NCI-H2107 treated with DMSO at 0.1 percent for 48 hours (cell line): ENCODE results near the gene FLNB.
A peak's percentile ranks its signal among the peaks of the same experiment; 100 is the strongest.

Experiments
- DNase-seq: peaks from one replicate; lab custom pipeline; 2025; ENCODE audit not compliant: unreplicated experiment; lab: John Stamatoyannopoulos, UW

The FLNB gene

GRCh38 chr3:58158442-58159153, 150.4 kb downstream of the FLNB start:
- no peak for DNase-seq

DNA sequence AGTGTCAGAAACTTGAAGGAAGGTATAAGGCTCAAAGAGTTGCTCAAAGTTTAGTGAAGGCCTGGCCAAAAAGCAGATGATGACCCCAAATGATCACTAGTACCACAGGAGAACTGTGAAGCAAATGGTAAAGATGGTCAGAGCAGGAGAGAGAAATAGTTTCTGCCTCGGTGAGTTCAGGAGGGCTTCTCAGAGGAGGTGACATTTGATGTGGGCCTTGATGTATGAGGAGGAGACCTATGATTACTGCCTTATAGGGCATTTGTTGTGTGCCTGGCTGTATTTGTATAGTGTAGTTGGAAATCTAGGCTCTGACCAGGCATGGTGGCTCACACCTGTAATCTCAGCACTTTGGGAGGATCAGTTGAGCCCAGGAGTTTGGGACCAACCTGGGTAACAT, 152.2 kb downstream of the FLNB start:
- DNase-seq: no peak

- no peak for DNase-seq
Measured at GRCh38 chr3:58161435-58162398, 153.5 kb downstream of the FLNB start.

DNA sequence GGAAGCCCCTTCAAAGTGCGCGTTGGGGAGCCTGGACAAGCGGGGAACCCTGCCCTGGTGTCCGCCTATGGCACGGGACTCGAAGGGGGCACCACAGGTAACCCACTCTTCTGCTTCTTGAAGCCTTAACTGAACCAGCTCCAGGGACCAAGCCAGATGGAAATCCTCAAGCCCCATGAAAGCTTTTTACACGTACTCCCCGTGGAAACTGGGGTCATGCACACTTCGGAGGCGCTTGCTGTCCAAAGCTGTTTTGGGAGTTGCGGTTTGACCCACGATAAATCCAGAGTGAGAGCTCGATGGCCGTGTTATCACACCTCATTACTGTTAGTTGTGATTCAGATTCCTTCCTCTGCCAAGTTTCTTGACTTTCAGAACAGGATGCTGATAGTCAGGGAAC, 155.0 kb downstream of the FLNB start:
- no peak for DNase-seq

GRCh38 chr3:58164199-58164879, 156.1 kb downstream of the FLNB start:
- DNase-seq: peak; percentile 35

GRCh38 chr3:58164906-58165821, 156.9 kb downstream of the FLNB start:
- DNase-seq: no peak

DNA sequence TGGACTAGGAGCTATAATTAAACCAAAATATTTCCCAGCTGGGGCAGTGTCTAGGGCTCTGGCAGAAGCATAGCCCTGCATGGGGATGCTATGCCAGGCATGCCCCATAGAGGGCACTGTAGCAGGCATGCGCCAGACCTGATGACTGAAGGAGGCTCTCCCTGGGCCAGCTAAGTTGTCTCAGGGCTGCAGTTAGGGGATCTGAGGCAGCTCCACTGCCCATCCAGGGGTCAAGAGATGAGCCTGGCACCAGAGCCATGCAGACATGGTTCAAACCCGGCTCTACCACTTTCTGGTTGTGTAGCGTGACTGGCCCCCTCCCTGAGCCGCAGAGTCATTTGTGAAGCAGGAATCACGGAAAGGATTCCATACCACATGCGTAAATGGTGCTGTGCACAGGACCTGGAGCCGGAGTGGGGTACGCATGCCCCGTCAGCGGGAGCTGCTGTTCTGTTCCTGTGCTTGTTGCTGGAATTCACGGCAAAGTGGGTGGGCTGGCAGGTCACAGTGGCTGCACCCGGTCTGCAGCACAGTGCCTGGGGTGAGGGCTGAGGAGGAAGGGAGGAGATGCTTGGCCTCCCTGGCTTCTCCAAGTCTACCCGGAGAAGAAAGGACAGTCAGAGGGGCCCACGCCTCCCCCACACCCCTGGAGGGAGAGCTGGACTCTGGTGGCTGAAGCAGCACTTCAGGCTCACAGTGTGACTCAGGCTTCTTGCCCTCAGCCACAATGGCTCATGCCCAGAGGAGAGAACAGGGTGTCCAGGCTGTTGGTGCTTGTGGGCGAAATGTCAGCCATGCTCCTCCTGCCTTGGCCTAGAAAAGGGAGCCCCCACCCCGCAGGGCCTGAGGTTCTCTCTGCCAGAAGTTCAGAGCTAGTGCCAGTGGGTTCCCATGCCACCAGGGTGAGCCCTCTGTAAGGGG, 159.5 kb downstream of the FLNB start:
- no peak for DNase-seq

DNA sequence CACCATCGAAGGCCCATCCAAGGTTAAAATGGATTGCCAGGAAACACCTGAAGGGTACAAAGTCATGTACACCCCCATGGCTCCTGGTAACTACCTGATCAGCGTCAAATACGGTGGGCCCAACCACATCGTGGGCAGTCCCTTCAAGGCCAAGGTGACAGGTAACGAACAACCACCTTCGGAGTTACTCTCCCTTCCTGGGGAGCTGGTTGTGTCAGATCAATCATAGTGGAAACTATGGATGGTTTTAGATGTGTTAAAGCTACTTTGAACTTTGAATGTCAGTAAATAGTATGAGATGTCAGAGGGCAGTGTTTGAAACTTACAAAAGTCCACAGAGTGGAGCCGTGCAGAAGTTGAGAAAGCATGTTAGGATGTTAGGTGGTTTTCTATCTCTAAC, 160.3 kb downstream of the FLNB start:
- DNase-seq: no peak

DNA sequence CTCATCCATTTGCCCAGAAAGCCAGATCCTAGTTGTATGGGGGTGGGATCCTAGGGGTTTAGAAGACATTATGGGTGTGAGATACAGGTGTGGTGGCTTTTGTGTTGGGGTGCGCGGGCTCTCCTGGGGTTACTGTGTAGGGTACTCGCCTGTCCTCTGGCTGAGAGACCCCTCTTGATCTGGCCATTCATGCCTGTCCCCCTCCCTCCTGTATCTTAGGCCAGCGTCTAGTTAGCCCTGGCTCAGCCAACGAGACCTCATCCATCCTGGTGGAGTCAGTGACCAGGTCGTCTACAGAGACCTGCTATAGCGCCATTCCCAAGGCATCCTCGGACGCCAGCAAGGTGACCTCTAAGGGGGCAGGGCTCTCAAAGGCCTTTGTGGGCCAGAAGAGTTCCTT, 161.1 kb downstream of the FLNB start:
- DNase-seq: no peak

DNA sequence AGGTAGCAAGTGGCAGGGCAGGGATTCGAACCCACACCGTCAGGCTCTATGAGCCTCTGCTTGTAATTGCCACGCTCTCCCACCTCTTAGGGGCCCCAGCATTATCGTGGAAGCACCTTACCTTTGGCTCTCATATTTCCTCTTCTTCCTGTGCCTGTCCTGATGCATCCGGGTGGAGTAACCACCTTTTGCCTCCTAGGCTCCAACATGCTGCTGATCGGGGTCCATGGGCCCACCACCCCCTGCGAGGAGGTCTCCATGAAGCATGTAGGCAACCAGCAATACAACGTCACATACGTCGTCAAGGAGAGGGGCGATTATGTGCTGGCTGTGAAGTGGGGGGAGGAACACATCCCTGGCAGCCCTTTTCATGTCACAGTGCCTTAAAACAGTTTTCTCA, 162.2 kb downstream of the FLNB start:
- no peak for DNase-seq

DNA sequence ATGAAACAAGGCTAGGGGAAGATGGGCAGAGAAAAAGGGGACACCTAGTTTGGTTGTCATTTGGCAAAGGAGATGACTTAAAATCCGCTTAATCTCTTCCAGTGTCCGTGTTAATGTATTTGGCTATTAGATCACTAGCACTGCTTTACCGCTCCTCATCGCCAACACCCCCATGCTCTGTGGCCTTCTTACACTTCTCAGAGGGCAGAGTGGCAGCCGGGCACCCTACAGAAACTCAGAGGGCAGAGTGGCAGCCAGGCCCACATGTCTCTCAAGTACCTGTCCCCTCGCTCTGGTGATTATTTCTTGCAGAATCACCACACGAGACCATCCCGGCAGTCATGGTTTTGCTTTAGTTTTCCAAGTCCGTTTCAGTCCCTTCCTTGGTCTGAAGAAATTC, 162.9 kb downstream of the FLNB start:
- DNase-seq: no peak

DNA sequence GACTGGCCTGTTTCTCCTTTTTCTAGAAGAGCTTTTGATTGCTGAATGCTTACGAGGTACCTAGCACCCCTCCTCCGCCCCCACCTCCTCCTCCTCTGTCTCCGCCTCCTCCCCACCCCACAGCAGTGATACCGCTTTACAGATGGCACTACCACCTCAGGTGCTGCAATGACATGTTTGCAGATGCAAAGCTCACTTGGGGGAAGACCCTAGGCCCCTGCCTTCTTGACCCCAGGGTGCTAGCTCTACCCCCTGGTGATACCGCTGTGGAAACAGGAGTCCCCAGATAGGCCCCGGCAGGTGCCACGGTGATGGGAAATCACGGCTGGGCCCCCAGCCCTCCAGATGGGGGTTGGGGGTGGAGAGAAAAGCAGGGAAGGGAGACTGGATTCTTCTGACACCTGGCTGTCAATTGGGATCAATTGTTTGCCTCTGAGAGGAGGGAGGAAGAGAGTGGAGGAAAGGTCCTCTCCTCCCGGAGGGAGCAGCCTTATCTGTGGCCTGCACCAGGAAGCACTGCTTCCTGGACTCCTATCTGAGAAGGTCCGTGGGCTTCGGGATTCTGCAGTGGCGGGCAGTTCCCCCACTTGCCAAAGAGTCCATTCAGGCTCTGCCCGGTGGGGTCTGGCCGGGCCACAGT, 164.9 kb downstream of the FLNB start:
- no peak for DNase-seq

DNA sequence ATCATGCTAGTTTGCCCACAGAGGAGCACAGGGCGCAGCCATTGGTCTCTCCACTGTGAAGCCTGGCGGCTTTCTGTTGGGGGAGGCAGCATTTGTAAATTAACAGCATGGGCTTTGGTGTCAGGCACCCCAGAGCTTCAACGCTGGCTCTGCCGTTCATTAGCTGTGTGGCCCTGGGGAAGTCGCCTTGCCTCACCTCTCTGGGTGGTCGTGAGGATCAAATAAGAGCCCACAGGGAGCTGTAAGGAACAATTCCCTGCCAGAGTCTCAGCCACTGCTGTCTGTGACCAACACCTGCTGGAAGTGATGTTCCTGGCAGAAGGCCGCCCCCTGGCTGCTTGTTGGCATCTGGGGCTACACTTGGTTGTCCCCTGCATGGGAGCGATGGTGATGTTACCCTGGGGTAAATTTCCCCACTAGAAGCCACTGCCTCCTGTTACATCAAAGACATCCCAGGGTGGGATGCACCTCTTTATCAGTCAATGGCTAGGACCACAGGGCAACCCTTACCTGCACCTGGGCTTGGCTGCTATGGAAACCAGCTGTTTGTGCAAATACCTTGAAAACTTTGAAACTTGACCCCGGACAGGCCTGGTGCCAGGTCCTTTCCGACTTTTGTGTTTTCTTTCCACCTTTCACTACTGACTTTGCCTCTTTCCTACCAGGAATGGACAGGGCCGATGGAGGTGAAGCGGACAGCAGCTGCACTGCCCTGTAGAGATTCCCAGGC, 165.6 kb downstream of the FLNB start:
- DNase-seq: peak; percentile 33

- DNase-seq: no peak
Measured at GRCh38 chr3:58175187-58175436, 166.9 kb downstream of the FLNB start.

- DNase-seq: no peak
Measured at GRCh38 chr3:58175437-58176184, 167.4 kb downstream of the FLNB start.

DNA sequence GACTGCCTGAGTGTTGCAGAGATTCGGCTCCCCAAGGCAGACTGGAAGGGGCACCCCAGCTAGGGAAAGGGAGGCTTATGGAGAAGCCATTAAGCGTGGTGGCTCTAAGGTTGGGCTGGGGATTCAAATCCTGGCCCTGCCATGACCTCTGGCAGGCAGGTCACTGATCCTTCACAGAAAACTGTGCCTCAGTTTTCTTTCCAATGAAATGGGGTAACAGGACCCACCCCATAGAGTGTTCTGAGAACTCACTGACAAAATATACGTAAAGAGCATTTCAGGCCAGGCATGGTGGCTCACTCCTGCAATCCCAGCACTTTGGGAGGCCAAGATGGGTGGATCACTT, 167.9 kb downstream of the FLNB start:
- DNase-seq: no peak

DNA sequence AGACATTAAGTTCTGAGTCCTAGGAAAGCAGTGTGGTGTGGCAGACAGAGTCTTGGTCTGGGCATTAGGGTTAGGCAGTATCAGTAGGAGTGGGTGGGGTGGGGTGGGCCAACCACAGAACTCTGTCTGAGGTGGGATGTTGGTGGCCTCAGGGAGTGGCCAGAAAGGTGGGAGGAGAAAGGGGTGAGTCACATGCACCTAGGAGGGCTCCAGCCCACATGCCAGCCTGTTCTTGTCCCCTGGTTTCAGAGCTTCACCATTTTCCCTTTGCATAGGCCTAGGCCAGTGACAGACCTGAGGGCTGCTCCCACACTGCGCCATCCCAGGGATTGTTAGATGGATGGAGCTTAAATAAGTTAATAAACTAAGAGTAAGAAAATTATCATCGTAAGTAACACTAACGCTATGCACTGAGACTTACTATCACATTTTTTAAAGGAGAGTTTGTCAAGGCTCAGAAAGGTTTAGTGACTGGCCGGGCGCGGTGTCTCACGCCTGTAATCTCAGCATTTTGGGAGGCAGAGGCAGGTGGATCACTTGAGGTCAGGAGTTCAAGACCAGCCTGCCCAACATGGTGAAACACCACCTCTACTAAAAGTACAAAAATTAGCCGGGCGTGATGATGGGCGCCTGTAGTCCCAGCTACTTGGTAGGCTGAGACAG, 168.7 kb downstream of the FLNB start:
- DNase-seq: no peak
